ENCODE data around the gene PLSCR5. TPM values are rescaled to one million over a fixed set of nuclear protein-coding genes. Genes with fewer than 3 reads are reported as not detected.

The PLSCR5 gene
- total and polyA plus RNA-seq, 2 donors, result not detected

DNA sequence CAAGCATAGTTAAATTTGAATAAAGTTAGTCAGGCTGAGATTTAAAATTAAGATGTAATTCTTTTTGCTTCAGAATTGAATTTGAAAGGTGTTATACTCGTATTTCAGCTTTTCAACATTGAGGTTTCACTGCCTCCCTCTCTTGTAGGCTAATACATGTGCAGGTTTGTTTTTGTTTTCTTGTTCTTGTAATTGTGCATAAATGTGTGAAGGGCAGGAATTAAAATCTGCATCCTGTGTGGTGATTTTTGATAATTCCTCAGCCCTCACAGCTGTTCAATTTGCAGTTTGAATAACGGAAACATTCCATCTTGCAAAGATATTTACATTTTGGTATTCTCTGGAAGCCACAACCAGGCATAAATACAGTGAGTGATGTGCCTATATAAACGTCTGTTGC, 35.8 kb downstream of the PLSCR5 start:
- Histone ChIP-seq H3K36me3 (ENCODE audit: insufficient read depth) (no peaks in the 10 kb centered on the region), H3K27ac (ENCODE audit: low read depth) (no peak overlapping the region), H3K4me3 (ENCODE audit: low read depth, low read length) (no peak overlapping the region), H3K4me1 (ENCODE audit: insufficient read depth) (peaks cover 2% of the 10 kb centered on the region)
- no peak for DNase-seq (ENCODE audit: extremely low spot score)
- 59% methylated on average over 3 of the region's 3 CpGs for WGBS

DNA sequence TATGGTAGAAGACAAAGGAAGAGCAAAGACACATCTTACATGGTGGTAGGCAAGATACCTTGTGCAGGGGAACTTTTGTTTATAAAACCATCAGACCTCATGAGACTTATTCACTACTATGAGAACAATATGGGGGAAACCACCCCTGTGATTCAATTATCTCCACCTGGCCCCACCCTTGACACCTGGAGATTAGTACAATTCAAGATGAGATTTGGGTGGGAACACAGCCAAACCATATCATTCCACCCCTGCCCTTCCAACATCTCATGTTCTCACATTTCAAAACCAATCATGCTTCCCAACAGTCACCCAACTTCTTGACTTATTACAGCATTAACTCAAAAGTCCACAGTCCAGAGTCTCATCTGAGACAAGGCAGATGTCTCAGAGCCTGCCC, 39.0 kb downstream of the PLSCR5 start:
- Histone ChIP-seq H3K36me3 (ENCODE audit: insufficient read depth) (no peaks in the 10 kb centered on the region), H3K4me1 (ENCODE audit: insufficient read depth) (peaks cover 2% of the 10 kb centered on the region), H3K27ac (ENCODE audit: low read depth) (no peak overlapping the region), H3K4me3 (ENCODE audit: low read depth, low read length) (no peak overlapping the region)
- no peak for DNase-seq (ENCODE audit: extremely low spot score)

DNA sequence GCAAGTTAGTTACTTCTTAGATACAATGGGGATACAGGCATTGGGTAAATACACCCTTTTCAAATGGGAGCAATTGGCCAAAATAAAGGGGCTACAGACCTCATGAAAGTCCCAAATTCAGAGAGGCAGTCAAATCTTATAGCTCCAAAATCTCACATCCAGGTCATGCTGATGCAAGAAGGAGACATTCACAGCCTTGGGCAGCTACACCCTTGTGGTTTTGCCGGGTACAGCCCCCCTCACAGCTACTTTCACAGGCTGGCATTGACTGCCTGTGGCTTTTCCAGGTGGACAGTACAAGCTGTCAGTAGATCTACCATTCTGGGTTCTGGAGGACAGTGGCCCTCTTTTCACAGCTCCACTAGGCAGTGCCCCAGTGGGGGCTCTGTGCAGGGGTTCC, 43.3 kb downstream of the PLSCR5 start:
- DNase-seq (ENCODE audit: extremely low spot score), result no peak
- Histone ChIP-seq H3K36me3 (ENCODE audit: insufficient read depth) (no peaks in the 10 kb centered on the region), H3K4me1 (ENCODE audit: insufficient read depth) (peaks cover 2% of the 10 kb centered on the region), H3K27ac (ENCODE audit: low read depth) (no peak overlapping the region), H3K4me3 (ENCODE audit: low read depth, low read length) (no peak overlapping the region)
- 89% methylated on average over 1 of the region's 1 CpG for WGBS

DNA sequence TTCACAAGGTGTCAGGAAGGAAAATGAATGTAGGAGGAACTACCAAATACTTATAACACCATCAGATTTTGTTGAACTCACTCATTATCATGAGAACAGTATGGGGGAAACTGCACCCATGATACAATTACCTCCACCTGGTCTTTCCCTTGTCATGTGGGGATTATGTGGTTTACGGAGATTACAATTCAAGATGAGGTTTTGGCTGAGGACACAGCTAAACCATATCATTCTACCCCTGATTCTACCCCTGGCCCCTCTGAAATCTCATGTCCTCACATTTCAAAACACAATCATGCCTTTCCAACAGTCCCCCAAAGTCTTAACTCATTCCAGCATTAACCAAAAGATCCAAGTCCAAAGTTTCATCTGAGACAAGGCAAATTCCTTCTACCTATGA, 43.7 kb downstream of the PLSCR5 start:
- H3K36me3 ChIP-seq (ENCODE audit: insufficient read depth), result no peaks in the 10 kb centered on the region
- no peak for DNase-seq (ENCODE audit: extremely low spot score)
- no peak overlapping the region for H3K4me3 ChIP-seq (ENCODE audit: low read depth, low read length)
- 88% methylated on average over 1 of the region's 1 CpG for WGBS
- no peak overlapping the region for H3K27ac ChIP-seq (ENCODE audit: low read depth)
- peaks cover 2% of the 10 kb centered on the region for H3K4me1 ChIP-seq (ENCODE audit: insufficient read depth)

DNA sequence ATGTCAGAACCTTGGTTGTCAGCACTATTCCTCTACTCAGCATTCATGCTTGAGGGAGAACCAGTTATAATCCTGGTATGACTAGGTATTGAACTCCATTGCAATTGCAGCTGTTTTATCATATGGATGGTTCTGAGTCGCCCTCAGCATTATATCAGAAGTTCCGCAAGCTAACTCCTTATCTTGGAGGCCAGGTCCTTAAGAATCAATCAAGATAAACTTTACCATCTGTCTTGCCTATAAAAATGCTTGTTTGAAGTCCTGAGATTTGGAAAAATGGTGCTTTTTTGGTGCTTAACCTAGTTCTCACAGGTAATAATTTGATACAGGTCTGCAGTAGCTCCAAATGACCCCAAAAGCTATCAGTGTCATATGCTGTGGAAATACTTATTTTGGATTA, 44.5 kb downstream of the PLSCR5 start:
- H3K27ac ChIP-seq (ENCODE audit: low read depth), result no peak overlapping the region
- no peaks in the 10 kb centered on the region for H3K4me1 ChIP-seq (ENCODE audit: insufficient read depth)
- 76% methylated on average over 2 of the region's 2 CpGs for WGBS
- no peaks in the 10 kb centered on the region for H3K36me3 ChIP-seq (ENCODE audit: insufficient read depth)
- no peak for DNase-seq (ENCODE audit: extremely low spot score)
- H3K4me3 ChIP-seq (ENCODE audit: low read depth, low read length), result no peak overlapping the region

DNA sequence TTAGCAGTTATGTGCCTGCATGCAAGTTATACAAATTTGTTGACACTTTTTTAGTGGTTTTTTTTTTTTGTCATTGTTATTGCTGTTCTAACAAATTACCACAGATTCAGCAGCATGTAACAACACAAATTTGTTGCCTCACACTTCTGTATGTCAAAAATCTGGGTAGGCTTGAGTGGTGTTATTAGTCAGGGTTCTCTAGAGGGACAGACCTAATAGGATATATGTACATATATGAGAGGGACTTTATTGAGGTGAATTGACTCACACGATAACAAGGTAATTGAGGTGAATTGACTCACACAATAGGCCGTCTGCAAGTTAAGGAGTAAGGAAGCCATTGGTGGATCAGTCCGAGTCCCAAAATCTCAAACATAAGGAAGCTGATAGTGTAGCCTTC, 45.8 kb downstream of the PLSCR5 start:
- H3K4me3 ChIP-seq (ENCODE audit: low read depth, low read length), result no peak overlapping the region
- no peaks in the 10 kb centered on the region for H3K36me3 ChIP-seq (ENCODE audit: insufficient read depth)
- no peaks in the 10 kb centered on the region for H3K4me1 ChIP-seq (ENCODE audit: insufficient read depth)
- no peak overlapping the region for H3K27ac ChIP-seq (ENCODE audit: low read depth)
- no peak for DNase-seq (ENCODE audit: extremely low spot score)
- 93% methylated on average over 3 of the region's 3 CpGs for WGBS

DNA sequence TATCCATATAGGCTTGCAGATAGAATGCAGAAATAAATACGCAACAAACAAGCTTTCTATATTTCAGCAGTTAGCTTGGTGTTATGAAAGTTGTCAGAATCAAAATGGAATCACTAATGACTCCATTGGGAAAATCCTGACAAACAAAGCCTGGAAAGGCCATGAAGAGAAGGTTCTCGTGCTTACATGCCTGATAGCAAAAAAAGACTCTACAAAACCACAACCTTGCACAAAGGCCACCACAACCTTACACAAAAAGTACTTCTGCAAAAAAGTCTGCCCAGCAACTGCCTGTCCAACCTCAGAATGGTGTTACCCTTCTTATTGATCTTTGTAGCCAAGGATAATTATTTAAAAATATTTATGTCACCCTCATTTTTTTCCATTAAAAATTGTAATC, 46.4 kb downstream of the PLSCR5 start:
- H3K36me3 ChIP-seq (ENCODE audit: insufficient read depth), result no peaks in the 10 kb centered on the region
- no peak for DNase-seq (ENCODE audit: extremely low spot score)
- H3K4me1 ChIP-seq (ENCODE audit: insufficient read depth), result no peaks in the 10 kb centered on the region
- 88% methylated on average over 2 of the region's 2 CpGs for WGBS
- no peak overlapping the region for H3K4me3 ChIP-seq (ENCODE audit: low read depth, low read length)
- H3K27ac ChIP-seq (ENCODE audit: low read depth), result no peak overlapping the region

DNA sequence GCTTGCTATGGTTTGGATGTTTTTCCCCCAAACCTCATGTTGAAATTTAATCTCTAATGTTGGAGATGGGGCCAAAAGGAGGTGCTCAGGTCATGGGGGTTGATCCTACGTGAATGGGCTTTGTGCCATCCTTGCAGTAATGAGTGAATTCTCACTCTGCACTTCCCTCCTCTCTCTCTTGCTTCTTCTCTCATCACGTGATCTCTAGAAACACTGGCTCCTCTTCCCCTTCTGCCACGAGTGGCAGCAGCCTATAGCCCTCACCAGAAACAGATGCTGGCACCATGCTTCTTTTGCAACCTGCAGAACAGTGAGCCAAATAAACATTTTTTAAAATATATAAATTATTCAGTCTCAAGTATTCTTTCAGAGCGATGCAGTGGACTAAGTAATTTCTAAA, 47.4 kb downstream of the PLSCR5 start:
- WGBS, result 84% methylated on average over 4 of the region's 4 CpGs
- no peak overlapping the region for H3K27ac ChIP-seq (ENCODE audit: low read depth)
- DNase-seq (ENCODE audit: extremely low spot score), result no peak
- H3K4me3 ChIP-seq (ENCODE audit: low read depth, low read length), result no peak overlapping the region
- H3K4me1 ChIP-seq (ENCODE audit: insufficient read depth), result no peaks in the 10 kb centered on the region
- no peaks in the 10 kb centered on the region for H3K36me3 ChIP-seq (ENCODE audit: insufficient read depth)

DNA sequence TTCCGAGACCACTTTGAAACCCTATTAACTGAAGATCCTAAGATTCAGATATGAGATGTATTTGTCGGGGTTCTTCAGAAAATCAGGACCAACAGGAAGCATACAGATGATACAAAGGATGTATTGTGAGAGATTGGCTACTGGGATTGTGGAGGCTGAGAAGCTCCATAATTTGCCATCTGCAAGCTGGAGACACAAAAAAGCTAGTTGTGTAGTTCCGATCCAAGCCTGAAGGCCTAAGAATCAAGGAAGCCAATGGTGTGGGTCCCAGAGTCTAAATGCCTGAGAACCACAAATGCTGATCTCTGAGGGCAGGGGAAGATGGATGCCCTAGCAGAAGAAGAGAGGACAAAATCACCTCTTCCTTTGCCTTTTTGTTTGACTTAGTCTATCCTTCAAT, 49.8 kb downstream of the PLSCR5 start:
- H3K36me3 ChIP-seq (ENCODE audit: insufficient read depth), result no peaks in the 10 kb centered on the region
- no peak for DNase-seq (ENCODE audit: extremely low spot score)
- no peaks in the 10 kb centered on the region for H3K4me1 ChIP-seq (ENCODE audit: insufficient read depth)
- H3K4me3 ChIP-seq (ENCODE audit: low read depth, low read length), result no peak overlapping the region
- 97% methylated on average over 3 of the region's 3 CpGs for WGBS
- no peak overlapping the region for H3K27ac ChIP-seq (ENCODE audit: low read depth)

DNA sequence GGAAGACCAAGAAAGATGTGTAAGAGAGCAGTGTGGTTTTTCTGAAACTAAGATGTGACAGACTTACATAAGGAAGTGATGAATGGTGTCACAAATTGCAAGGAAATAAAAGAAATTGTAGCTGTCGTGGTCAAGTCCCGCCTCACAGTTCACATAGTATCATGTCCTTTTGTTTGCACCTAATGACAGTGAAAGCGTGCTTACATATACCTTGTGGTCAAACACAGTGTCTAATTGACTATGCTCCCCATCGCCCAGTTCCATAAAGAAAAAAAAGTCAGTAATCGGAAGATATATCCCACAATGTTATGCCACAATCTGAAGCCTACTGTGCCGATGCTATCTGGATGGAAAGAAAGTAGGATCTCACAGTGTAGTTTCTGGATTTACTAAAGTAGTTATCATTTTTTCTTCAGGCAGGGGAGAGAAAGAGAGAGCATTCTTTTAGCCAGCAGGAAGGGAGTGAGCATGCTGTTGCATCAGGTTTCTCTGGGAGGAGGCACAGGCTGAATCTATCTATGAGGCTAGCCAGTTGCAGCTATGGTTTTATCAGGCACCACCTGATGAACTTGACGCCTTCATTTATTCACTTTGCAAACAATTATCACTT, 50.9 kb downstream of the PLSCR5 start:
- H3K4me1 ChIP-seq (ENCODE audit: insufficient read depth), result no peaks in the 10 kb centered on the region
- H3K4me3 ChIP-seq (ENCODE audit: low read depth, low read length), result no peak overlapping the region
- H3K36me3 ChIP-seq (ENCODE audit: insufficient read depth), result no peaks in the 10 kb centered on the region
- no peak overlapping the region for H3K27ac ChIP-seq (ENCODE audit: low read depth)
- 91% methylated on average over 7 of the region's 7 CpGs for WGBS
- DNase-seq (ENCODE audit: extremely low spot score), result no peak

DNA sequence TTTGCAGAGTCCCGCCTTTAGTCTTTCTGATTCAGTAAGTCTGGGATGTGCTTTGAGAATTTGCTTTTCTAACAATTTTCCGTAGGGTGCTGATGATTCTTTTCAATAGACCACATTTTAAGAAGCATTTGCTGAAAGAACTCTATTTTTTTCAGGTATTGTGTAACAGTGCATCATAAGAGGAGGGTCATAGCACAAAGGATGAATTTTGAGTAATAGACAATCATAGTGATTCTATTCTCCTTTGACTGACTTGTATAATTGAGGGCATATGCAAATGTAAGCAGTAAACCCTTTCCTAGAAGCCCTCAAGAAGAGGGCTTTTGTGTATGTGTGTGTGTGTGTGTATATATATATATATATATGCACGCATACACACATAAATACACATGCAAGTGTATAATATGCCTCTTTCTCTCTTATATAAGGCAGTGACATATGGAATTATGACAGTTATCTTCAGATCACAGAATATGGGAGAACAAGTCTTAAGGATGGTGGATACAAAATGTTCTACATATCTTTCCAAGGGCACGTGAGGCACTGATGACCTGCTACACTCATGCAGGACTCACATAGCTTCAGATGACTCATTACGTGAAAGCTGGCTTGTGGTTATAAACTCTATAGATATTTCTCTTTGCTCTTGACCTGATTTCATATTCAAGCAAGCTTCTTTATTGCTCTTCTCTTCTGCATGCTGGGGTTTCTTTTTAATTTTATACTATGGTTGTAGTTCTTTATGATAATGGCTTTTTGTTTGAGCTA, 54.2 kb downstream of the PLSCR5 start:
- WGBS, result 83% methylated on average over 5 of the region's 5 CpGs

DNA sequence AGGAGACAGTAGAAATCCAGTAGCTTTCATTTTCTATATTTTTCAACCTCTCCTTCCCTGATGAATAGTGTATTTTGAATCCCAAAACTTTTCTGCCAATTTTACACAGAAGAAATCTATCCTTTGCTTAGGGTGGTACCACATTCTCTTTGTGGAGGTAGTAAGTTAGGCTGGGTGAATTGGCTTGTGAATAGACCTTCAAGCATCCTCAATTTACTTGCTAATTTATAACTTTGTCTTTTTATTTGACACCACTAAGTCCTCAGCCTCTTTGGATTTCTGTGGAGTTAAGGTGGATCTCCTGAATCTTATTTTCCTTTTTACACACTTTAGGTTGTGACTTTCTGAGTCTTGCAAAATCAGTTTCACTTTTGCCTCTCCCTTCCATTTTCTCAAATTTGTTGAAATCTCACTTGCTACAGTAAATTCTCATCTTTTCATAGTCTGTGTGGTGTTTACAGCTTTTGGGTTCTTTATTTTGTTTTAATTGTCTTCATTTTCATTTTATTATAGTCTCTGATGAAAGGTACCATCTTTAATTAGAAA, 55.0 kb downstream of the PLSCR5 start:
- no peaks in the 10 kb centered on the region for H3K4me1 ChIP-seq (ENCODE audit: insufficient read depth)
- no peak overlapping the region for H3K4me3 ChIP-seq (ENCODE audit: low read depth, low read length)
- no peaks in the 10 kb centered on the region for H3K36me3 ChIP-seq (ENCODE audit: insufficient read depth)
- DNase-seq (ENCODE audit: extremely low spot score), result no peak
- H3K27ac ChIP-seq (ENCODE audit: low read depth), result no peak overlapping the region

More for the DNA sequence above, 54.2 kb downstream of the PLSCR5 start:
- no peak for DNase-seq (ENCODE audit: extremely low spot score)
- H3K4me1 ChIP-seq (ENCODE audit: insufficient read depth), result no peaks in the 10 kb centered on the region
- H3K4me3 ChIP-seq (ENCODE audit: low read depth, low read length), result no peak overlapping the region
- no peak overlapping the region for H3K27ac ChIP-seq (ENCODE audit: low read depth)
- no peaks in the 10 kb centered on the region for H3K36me3 ChIP-seq (ENCODE audit: insufficient read depth)

DNA sequence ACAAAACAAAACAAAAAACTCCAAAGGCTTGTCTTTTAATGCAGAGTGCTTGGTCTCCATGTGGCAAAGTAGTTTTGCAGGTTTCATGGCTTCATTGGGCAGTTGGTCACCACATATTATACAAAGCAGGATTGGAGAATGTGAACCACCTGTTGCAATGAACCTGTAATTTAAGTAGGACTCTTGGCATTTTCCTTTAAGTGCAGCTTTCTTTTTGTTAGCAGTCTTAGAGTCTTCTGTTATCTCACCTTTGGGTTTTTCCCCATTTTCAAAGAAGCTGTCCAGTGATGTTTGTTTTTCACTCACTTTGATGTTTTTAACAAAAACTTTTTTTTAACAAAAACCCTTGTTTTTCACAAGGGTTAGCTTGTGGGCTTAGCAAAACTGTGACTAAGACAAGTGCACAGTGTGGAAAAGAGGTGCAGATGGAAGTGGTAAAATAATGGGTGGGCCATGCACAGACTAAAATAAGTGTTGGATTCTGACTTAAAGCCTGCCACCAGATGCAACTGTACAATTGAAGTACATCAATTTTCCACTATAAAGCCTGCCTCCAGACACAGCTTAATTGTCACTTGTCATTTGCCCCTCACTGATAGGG, 57.8 kb downstream of the PLSCR5 start:
- no peak for DNase-seq (ENCODE audit: extremely low spot score)
- no peaks in the 10 kb centered on the region for H3K4me1 ChIP-seq (ENCODE audit: insufficient read depth)
- no peak overlapping the region for H3K27ac ChIP-seq (ENCODE audit: low read depth)
- H3K4me3 ChIP-seq (ENCODE audit: low read depth, low read length), result no peak overlapping the region
- H3K36me3 ChIP-seq (ENCODE audit: insufficient read depth), result no peaks in the 10 kb centered on the region

DNA sequence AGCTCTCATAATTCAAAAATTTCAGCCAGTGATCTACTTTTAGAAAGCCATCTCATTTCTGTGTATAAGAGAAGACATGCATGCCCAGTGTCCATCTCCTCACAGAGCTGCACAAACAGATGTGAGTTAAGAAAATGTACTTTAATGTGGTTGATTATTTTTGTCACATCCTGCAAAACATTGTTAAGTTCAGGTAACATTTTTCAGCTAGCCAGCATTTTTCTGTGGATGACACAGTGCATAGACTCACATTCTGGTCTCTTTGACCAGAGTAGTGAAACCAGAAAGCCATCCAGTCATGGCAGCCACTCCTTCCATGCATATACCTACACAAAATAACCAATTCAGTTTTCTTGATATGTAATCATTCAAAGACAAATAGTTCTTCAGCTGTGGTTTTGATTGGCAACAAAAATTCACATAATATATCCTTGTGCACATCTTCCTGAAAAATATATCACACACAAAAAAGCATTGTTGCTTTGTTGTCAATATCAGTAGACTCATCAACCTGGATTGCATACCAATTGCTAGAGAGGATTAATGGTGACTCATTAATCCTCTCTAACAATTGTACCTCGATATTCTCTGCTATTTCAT, 58.7 kb downstream of the PLSCR5 start:
- WGBS, result 80% methylated on average over 1 of the region's 1 CpG
- Histone ChIP-seq H3K4me1 (ENCODE audit: insufficient read depth) (no peaks in the 10 kb centered on the region), H3K4me3 (ENCODE audit: low read depth, low read length) (no peak overlapping the region), H3K27ac (ENCODE audit: low read depth) (no peak overlapping the region), H3K36me3 (ENCODE audit: insufficient read depth) (no peaks in the 10 kb centered on the region)
- DNase-seq (ENCODE audit: extremely low spot score), result no peak
